Adipocyte (in vitro differentiated cells): Measurements from ENCODE around the gene AMH.
A peak's percentile ranks its signal among the peaks of the same experiment; 100 is the strongest.

ENCODE experiments used
- DNase-seq: peaks from one replicate; pipeline ENCODE4 v3.0.0-alpha.2; 2015; ENCODE audit warnings: low read depth
- H3K27me3 ChIP-seq: replicated peaks from 2 replicates; pipeline ENCODE4 v1.7.0; 2013; ENCODE audit warnings: mild to moderate bottlenecking, low read length, moderate library complexity; ENCODE audit not compliant: control insufficient read depth, insufficient read depth
- H3K36me3 ChIP-seq: 2 replicates; pipeline ENCODE4 v1.7.0; 2013; ENCODE audit warnings: low read length, mild to moderate bottlenecking, moderate library complexity; ENCODE audit not compliant: control insufficient read depth, insufficient read depth, severe bottlenecking
- H3K4me1 ChIP-seq: 2 replicates; pipeline ENCODE4 v1.7.0; 2013; ENCODE audit warnings: mild to moderate bottlenecking, low read length, moderate library complexity; ENCODE audit not compliant: control insufficient read depth, insufficient read depth
- H3K4me3 ChIP-seq: 2 replicates; pipeline ENCODE4 v1.7.0; 2013; ENCODE audit warnings: mild to moderate bottlenecking, low read length, moderate library complexity
- H3K9ac ChIP-seq: 2 replicates; pipeline ENCODE4 v1.7.0; 2013; ENCODE audit warnings: mild to moderate bottlenecking, low read length, moderate library complexity
- H3K9me3 ChIP-seq: 2 replicates; pipeline ENCODE4 v1.7.0; 2013; ENCODE audit warnings: mild to moderate bottlenecking, low read length, moderate library complexity; ENCODE audit not compliant: control insufficient read depth

The AMH gene

GRCh38 chr19:2230033-2230531, 19.0 kb upstream of the AMH start:
- Histone ChIP-seq H3K36me3 (peaks cover 66% of the 10 kb centered on the region), H3K4me1 (peaks cover 8% of the 10 kb centered on the region), H3K4me3 (no peak overlapping the region), H3K9ac (no peak overlapping the region), H3K9me3 (no peaks in the 10 kb centered on the region), H3K27me3 (no peaks in the 10 kb centered on the region)
- DNase-seq = no peak

- Histone ChIP-seq H3K4me3 (no peak overlapping the region), H3K9me3 (no peaks in the 10 kb centered on the region), H3K4me1 (peaks cover 10% of the 10 kb centered on the region), H3K27me3 (no peaks in the 10 kb centered on the region), H3K36me3 (peaks cover 57% of the 10 kb centered on the region), H3K9ac (peak overlapping the region; percentile 4)
- DNase-seq = no peak
Measured at GRCh38 chr19:2230807-2231533, 18.2 kb upstream of the AMH start.

- Histone ChIP-seq H3K9ac (no peak overlapping the region), H3K27me3 (no peaks in the 10 kb centered on the region), H3K9me3 (no peaks in the 10 kb centered on the region), H3K4me3 (no peak overlapping the region), H3K4me1 (peaks cover 10% of the 10 kb centered on the region), H3K36me3 (peaks cover 49% of the 10 kb centered on the region)
- DNase-seq = no peak
Measured at GRCh38 chr19:2231621-2232221, 17.4 kb upstream of the AMH start.

GRCh38 chr19:2232286-2233151, 16.6 kb upstream of the AMH start:
- peak overlapping the region; percentile 16 for H3K9ac ChIP-seq
- H3K27me3 ChIP-seq = no peaks in the 10 kb centered on the region
- H3K36me3 ChIP-seq = peaks cover 48% of the 10 kb centered on the region
- H3K9me3 ChIP-seq = no peaks in the 10 kb centered on the region
- H3K4me1 ChIP-seq = peaks cover 13% of the 10 kb centered on the region
- H3K4me3 ChIP-seq = no peak overlapping the region
- no peak for DNase-seq

GRCh38 chr19:2233601-2234280, 15.4 kb upstream of the AMH start:
- DNase-seq = no peak
- Histone ChIP-seq H3K9me3 (no peaks in the 10 kb centered on the region), H3K36me3 (peaks cover 39% of the 10 kb centered on the region), H3K27me3 (no peaks in the 10 kb centered on the region), H3K9ac (peak overlapping the region; percentile 6), H3K4me3 (no peak overlapping the region), H3K4me1 (peaks cover 25% of the 10 kb centered on the region)

- peak; percentile 14 for DNase-seq
- no peaks in the 10 kb centered on the region for H3K9me3 ChIP-seq
- H3K27me3 ChIP-seq = no peaks in the 10 kb centered on the region
- H3K36me3 ChIP-seq = peaks cover 27% of the 10 kb centered on the region
- H3K9ac ChIP-seq = peak overlapping the region; percentile 97
- H3K4me3 ChIP-seq = peak overlapping the region; percentile 89
- H3K4me1 ChIP-seq = peaks cover 36% of the 10 kb centered on the region
Measured at GRCh38 chr19:2234996-2235380, 14.1 kb upstream of the AMH start.

- Histone ChIP-seq H3K36me3 (peaks cover 22% of the 10 kb centered on the region), H3K4me3 (peak overlapping the region; percentile 89), H3K9me3 (no peaks in the 10 kb centered on the region), H3K27me3 (no peaks in the 10 kb centered on the region), H3K9ac (peak overlapping the region; percentile 97), H3K4me1 (peaks cover 41% of the 10 kb centered on the region)
- peak; percentile 52 for DNase-seq
Measured at GRCh38 chr19:2235381-2236063, 13.6 kb upstream of the AMH start.

GRCh38 chr19:2236064-2236313, 13.1 kb upstream of the AMH start:
- Histone ChIP-seq H3K27me3 (no peaks in the 10 kb centered on the region), H3K36me3 (peaks cover 18% of the 10 kb centered on the region), H3K4me1 (peaks cover 46% of the 10 kb centered on the region), H3K4me3 (peak overlapping the region; percentile 89), H3K9me3 (no peaks in the 10 kb centered on the region), H3K9ac (peak overlapping the region; percentile 97)
- no peak for DNase-seq

GRCh38 chr19:2236314-2237050, 12.6 kb upstream of the AMH start, which contains the start of the genes PLEKHJ1 and SF3A2:
Gene PLEKHJ1 (minus strand): TSS chr19:2236329. CDS start chr19:2236248, 81 bp downstream.
Gene SF3A2 (plus strand): TSS chr19:2236824. CDS start chr19:2243419, 6,595 bp downstream.
- no peaks in the 10 kb centered on the region for H3K27me3 ChIP-seq
- H3K9ac ChIP-seq = peak within 1 kb of the TSS; percentile 97
- peaks cover 51% of the 10 kb centered on the region for H3K4me1 ChIP-seq
- H3K9me3 ChIP-seq = no peaks in the 10 kb centered on the region
- peak within 1 kb of the TSS; percentile 89 for H3K4me3 ChIP-seq
- peaks cover 18% of the 10 kb centered on the region for H3K36me3 ChIP-seq
- DNase-seq = peak; percentile 99
